ENCODE measurements around the gene CDCP1.

CDCP1 gene

GRCh38 chr3:45167011-45167911, 21.1 kb upstream of the CDCP1 start:
- Histone ChIP-seq H3K36me3 (ENCODE audit: insufficient read depth, low read length) (no peaks in the 10 kb centered on the region), H3K4me1 (ENCODE audit: insufficient read depth, low read length) (peaks cover 12% of the 10 kb centered on the region), H2AFZ (ENCODE audit: low read depth, low read length) (peak overlapping the region; percentile 47), H3K9me3 (ENCODE audit: low read length) (no peaks in the 10 kb centered on the region), H3K27me3 (ENCODE audit: insufficient read depth, low read length) (no peaks in the 10 kb centered on the region), H3K4me3 (ENCODE audit: low read length) (peak overlapping the region; percentile 14)

- Histone ChIP-seq H3K27me3 (ENCODE audit: insufficient read depth, low read length) (no peaks in the 10 kb centered on the region), H3K4me1 (ENCODE audit: insufficient read depth, low read length) (peaks cover 12% of the 10 kb centered on the region), H2AFZ (ENCODE audit: low read depth, low read length) (no peak overlapping the region), H3K36me3 (ENCODE audit: insufficient read depth, low read length) (no peaks in the 10 kb centered on the region), H3K9me3 (ENCODE audit: low read length) (no peaks in the 10 kb centered on the region), H3K4me3 (ENCODE audit: low read length) (no peak overlapping the region)
These were observed 20.2 kb upstream of the CDCP1 start for GRCh38 chr3:45166321-45166879.

- Histone ChIP-seq H3K4me3 (ENCODE audit: low read length) (no peak overlapping the region), H3K4me1 (ENCODE audit: insufficient read depth, low read length) (peaks cover 12% of the 10 kb centered on the region), H2AFZ (ENCODE audit: low read depth, low read length) (no peak overlapping the region), H3K9me3 (ENCODE audit: low read length) (no peaks in the 10 kb centered on the region), H3K27me3 (ENCODE audit: insufficient read depth, low read length) (no peaks in the 10 kb centered on the region), H3K36me3 (ENCODE audit: insufficient read depth, low read length) (no peaks in the 10 kb centered on the region)
These were observed 19.5 kb upstream of the CDCP1 start for GRCh38 chr3:45165497-45166283.

GRCh38 chr3:45164056-45164455, 17.9 kb upstream of the CDCP1 start:
- H3K4me1 ChIP-seq (ENCODE audit: insufficient read depth, low read length): peaks cover 12% of the 10 kb centered on the region
- no peaks in the 10 kb centered on the region for H3K36me3 ChIP-seq (ENCODE audit: insufficient read depth, low read length)
- no peak overlapping the region for H3K4me3 ChIP-seq (ENCODE audit: low read length)
- H3K9me3 ChIP-seq (ENCODE audit: low read length): no peaks in the 10 kb centered on the region
- H3K27me3 ChIP-seq (ENCODE audit: insufficient read depth, low read length): no peaks in the 10 kb centered on the region
- H2AFZ ChIP-seq (ENCODE audit: low read depth, low read length): no peak overlapping the region

GRCh38 chr3:45163481-45163880, 17.3 kb upstream of the CDCP1 start:
- peaks cover 13% of the 10 kb centered on the region for H3K4me1 ChIP-seq (ENCODE audit: insufficient read depth, low read length)
- no peak overlapping the region for H2AFZ ChIP-seq (ENCODE audit: low read depth, low read length)
- H3K4me3 ChIP-seq (ENCODE audit: low read length): no peak overlapping the region
- no peaks in the 10 kb centered on the region for H3K36me3 ChIP-seq (ENCODE audit: insufficient read depth, low read length)
- no peaks in the 10 kb centered on the region for H3K9me3 ChIP-seq (ENCODE audit: low read length)
- no peaks in the 10 kb centered on the region for H3K27me3 ChIP-seq (ENCODE audit: insufficient read depth, low read length)

GRCh38 chr3:45154641-45155147, 8.5 kb upstream of the CDCP1 start:
- peaks cover 3% of the 10 kb centered on the region for H3K9me3 ChIP-seq (ENCODE audit: low read length)
- no peaks in the 10 kb centered on the region for H3K36me3 ChIP-seq (ENCODE audit: insufficient read depth, low read length)
- H2AFZ ChIP-seq (ENCODE audit: low read depth, low read length): no peak overlapping the region
- peaks cover 6% of the 10 kb centered on the region for H3K4me1 ChIP-seq (ENCODE audit: insufficient read depth, low read length)
- H3K27me3 ChIP-seq (ENCODE audit: insufficient read depth, low read length): no peaks in the 10 kb centered on the region
- no peak overlapping the region for H3K4me3 ChIP-seq (ENCODE audit: low read length)

GRCh38 chr3:45153658-45154437, 7.7 kb upstream of the CDCP1 start:
- Histone ChIP-seq H3K4me3 (ENCODE audit: low read length) (no peak overlapping the region), H3K27me3 (ENCODE audit: insufficient read depth, low read length) (peaks cover 5% of the 10 kb centered on the region), H3K36me3 (ENCODE audit: insufficient read depth, low read length) (no peaks in the 10 kb centered on the region), H3K4me1 (ENCODE audit: insufficient read depth, low read length) (peaks cover 6% of the 10 kb centered on the region), H3K9me3 (ENCODE audit: low read length) (peaks cover 3% of the 10 kb centered on the region), H2AFZ (ENCODE audit: low read depth, low read length) (no peak overlapping the region)

- Histone ChIP-seq H3K4me3 (ENCODE audit: low read length) (no peak overlapping the region), H3K4me1 (ENCODE audit: insufficient read depth, low read length) (peaks cover 4% of the 10 kb centered on the region), H3K36me3 (ENCODE audit: insufficient read depth, low read length) (no peaks in the 10 kb centered on the region), H2AFZ (ENCODE audit: low read depth, low read length) (no peak overlapping the region), H3K9me3 (ENCODE audit: low read length) (peaks cover 3% of the 10 kb centered on the region), H3K27me3 (ENCODE audit: insufficient read depth, low read length) (peaks cover 10% of the 10 kb centered on the region)
These were observed 6.1 kb upstream of the CDCP1 start for GRCh38 chr3:45152307-45152706.

GRCh38 chr3:45151100-45151499, 4.9 kb upstream of the CDCP1 start:
- Histone ChIP-seq H3K4me3 (ENCODE audit: low read length) (no peak overlapping the region), H3K4me1 (ENCODE audit: insufficient read depth, low read length) (peaks cover 4% of the 10 kb centered on the region), H3K9me3 (ENCODE audit: low read length) (peaks cover 7% of the 10 kb centered on the region)

GRCh38 chr3:45148921-45149320, 2.7 kb upstream of the CDCP1 start:
- Histone ChIP-seq H3K27me3 (ENCODE audit: insufficient read depth, low read length) (peaks cover 39% of the 10 kb centered on the region), H3K4me1 (ENCODE audit: insufficient read depth, low read length) (no peaks in the 10 kb centered on the region), H2AFZ (ENCODE audit: low read depth, low read length) (no peak overlapping the region), H3K36me3 (ENCODE audit: insufficient read depth, low read length) (no peaks in the 10 kb centered on the region), H3K4me3 (ENCODE audit: low read length) (no peak overlapping the region), H3K9me3 (ENCODE audit: low read length) (peaks cover 7% of the 10 kb centered on the region)

More at GRCh38 chr3:45151100-45151499, 4.9 kb upstream of the CDCP1 start:
- H3K27me3 ChIP-seq (ENCODE audit: insufficient read depth, low read length): peaks cover 22% of the 10 kb centered on the region
- no peaks in the 10 kb centered on the region for H3K36me3 ChIP-seq (ENCODE audit: insufficient read depth, low read length)
- no peak overlapping the region for H2AFZ ChIP-seq (ENCODE audit: low read depth, low read length)

GRCh38 chr3:45145223-45145622, 955 bp downstream of the CDCP1 start:
- H2AFZ ChIP-seq (ENCODE audit: low read depth, low read length): no peak overlapping the region
- H3K4me1 ChIP-seq (ENCODE audit: insufficient read depth, low read length): no peaks in the 10 kb centered on the region
- no peak overlapping the region for H3K4me3 ChIP-seq (ENCODE audit: low read length)
- H3K9me3 ChIP-seq (ENCODE audit: low read length): peaks cover 4% of the 10 kb centered on the region
- no peaks in the 10 kb centered on the region for H3K36me3 ChIP-seq (ENCODE audit: insufficient read depth, low read length)
- peaks cover 39% of the 10 kb centered on the region for H3K27me3 ChIP-seq (ENCODE audit: insufficient read depth, low read length)
